ENCODE data around the gene RAB6D. TPM values are rescaled to one million over a fixed set of nuclear protein-coding genes. Genes with fewer than 3 reads are reported as not detected.
"Not testable (repeated sequence)": the region's sequence is repeated elsewhere in the genome, so short reads cannot be mapped to it uniquely, and the experiment has no call there.

RAB6D gene
- polyA plus RNA-seq, 1 experiment: 0.09 TPM

DNA sequence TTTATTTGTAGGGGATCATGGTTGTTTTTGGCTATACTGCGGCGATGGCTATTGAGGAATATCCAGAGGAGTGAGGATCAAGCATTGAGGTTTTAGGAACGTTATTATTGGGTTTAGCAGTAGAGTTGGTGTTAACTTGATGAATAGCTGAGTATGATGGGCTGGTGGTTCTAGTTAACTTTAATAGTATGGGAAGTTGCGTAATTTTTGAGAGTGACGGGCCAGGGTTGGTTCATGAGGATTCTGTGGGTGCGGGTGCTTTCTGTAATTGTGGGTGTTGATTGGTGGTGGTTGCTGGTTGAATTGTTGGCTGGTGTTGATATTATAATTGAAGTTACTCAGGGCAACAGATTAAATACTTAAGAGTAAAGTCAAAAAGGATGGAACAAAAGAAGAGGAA is 6.0 kb upstream of the RAB6D start:
- POLR2A ChIA-PET: no interaction called here
- Histone ChIP-seq H3K4me3 (ENCODE audit: low read depth, low read length) (no peak overlapping the region), H3K9me3 (ENCODE audit: control insufficient read depth, insufficient read depth, low read length) (no peaks in the 10 kb centered on the region), H3K27me3 (ENCODE audit: control insufficient read depth, insufficient read depth, low read length) (peaks cover 4% of the 10 kb centered on the region), H3K27ac (ENCODE audit: low read depth, low read length) (no peak overlapping the region)
- no peak for DNase-seq (ENCODE audit: low read depth, low spot score)
- TF ChIP-seq, protein P1, sequence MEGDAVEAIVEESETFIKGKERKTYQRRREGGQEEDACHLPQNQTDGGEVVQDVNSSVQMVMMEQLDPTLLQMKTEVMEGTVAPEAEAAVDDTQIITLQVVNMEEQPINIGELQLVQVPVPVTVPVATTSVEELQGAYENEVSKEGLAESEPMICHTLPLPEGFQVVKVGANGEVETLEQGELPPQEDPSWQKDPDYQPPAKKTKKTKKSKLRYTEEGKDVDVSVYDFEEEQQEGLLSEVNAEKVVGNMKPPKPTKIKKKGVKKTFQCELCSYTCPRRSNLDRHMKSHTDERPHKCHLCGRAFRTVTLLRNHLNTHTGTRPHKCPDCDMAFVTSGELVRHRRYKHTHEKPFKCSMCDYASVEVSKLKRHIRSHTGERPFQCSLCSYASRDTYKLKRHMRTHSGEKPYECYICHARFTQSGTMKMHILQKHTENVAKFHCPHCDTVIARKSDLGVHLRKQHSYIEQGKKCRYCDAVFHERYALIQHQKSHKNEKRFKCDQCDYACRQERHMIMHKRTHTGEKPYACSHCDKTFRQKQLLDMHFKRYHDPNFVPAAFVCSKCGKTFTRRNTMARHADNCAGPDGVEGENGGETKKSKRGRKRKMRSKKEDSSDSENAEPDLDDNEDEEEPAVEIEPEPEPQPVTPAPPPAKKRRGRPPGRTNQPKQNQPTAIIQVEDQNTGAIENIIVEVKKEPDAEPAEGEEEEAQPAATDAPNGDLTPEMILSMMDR (IDR thresholded peaks at IDR 0.05; ENCODE audit: low read depth, low read length): no peak
- CTCF ChIA-PET: no interaction called here

DNA sequence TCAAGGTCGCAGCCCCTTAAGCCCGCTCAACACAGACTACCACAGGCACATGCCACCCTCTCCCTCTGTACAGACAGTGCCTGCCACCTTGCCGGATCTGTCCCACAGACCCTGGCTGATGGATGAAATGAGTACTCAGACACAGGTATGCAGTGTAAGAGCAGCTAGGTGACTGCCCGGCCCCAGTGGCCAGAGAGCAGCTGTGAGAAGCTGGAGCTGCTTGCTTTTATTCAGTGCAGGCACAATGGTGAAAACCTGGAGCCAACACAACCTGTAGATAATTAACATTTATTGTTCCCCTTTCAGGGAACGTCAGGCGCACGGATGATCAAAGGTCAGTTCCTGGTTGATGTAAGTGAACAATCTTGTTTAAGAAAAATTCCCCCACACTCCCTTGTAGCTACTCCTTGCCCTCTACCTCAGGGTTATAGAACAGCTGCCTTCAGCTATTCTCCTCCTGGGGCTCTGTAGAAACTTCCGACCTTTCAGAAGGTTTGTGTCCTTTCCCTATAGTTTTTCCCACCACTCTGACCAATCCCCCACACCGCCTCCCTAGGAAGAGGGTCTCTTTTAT is 4.6 kb upstream of the RAB6D start:
- CTCF ChIA-PET; H3K9me3 ChIP-seq (ENCODE audit: control insufficient read depth, insufficient read depth, low read length); H3K4me3 ChIP-seq (ENCODE audit: low read depth, low read length); H3K27ac ChIP-seq (ENCODE audit: low read depth, low read length); DNase-seq (ENCODE audit: low read depth, low spot score); H3K27me3 ChIP-seq (ENCODE audit: control insufficient read depth, insufficient read depth, low read length); POLR2A ChIA-PET: not testable (repeated sequence)

DNA sequence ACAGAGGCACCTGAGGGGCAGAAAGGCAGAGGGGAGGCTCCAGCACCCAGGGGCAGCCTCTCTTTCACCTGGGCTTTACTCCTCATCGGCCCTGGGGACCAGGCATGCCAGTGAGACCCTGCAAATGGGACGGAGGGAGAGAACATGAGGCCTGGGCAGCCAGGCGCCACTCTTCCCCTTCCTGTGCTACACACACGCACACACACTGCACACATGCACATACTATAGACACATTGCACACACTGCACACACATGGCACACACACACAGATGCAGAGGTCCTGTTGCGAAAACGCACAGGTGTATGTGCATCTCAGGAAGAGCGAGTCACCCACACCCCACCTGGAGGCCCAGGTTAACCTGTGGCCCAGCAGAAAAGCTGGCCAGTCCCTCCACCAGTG is 3.4 kb upstream of the RAB6D start:
- no peaks in the 10 kb centered on the region for H3K9me3 ChIP-seq (ENCODE audit: control insufficient read depth, insufficient read depth, low read length)
- ChIA-PET POLR2A (no interaction called here), CTCF (no interaction called here)
- DNase-seq (ENCODE audit: low read depth, low spot score): no peak
- H3K27ac ChIP-seq (ENCODE audit: low read depth, low read length): no peak overlapping the region
- peaks cover 4% of the 10 kb centered on the region for H3K27me3 ChIP-seq (ENCODE audit: control insufficient read depth, insufficient read depth, low read length)
- TF ChIP-seq, protein P1 (IDR thresholded peaks at IDR 0.05; ENCODE audit: low read depth, low read length): no peak
- H3K4me3 ChIP-seq (ENCODE audit: low read depth, low read length): no peak overlapping the region

DNA sequence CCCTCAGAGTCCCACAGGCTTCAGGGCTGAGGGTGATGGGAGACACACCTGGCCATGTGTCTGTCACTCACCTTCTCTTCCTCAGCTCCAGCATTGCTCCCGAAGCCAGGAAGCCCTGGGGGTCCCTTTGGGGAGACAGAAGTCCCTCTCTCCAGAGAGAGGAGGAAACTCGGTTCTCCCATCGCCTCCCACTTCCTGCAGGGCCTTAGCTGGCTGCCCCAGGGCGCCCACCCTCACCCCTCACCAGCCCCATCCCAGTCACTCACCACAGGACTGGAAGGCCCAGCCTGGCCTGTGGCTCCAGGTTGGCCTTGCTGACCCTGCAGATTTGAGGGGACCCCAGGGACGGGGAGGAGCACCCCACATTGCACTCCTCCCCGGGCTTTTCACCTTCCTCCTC is 2.7 kb upstream of the RAB6D start:
- H3K4me3 ChIP-seq (ENCODE audit: low read depth, low read length): no peak overlapping the region
- H3K27me3 ChIP-seq (ENCODE audit: control insufficient read depth, insufficient read depth, low read length): peaks cover 4% of the 10 kb centered on the region
- ChIA-PET POLR2A (no interaction called here), CTCF (no interaction called here)
- H3K9me3 ChIP-seq (ENCODE audit: control insufficient read depth, insufficient read depth, low read length): no peaks in the 10 kb centered on the region
- TF ChIP-seq, protein P1 (IDR thresholded peaks at IDR 0.05; ENCODE audit: low read depth, low read length): no peak
- no peak for DNase-seq (ENCODE audit: low read depth, low spot score)
- H3K27ac ChIP-seq (ENCODE audit: low read depth, low read length): no peak overlapping the region

DNA sequence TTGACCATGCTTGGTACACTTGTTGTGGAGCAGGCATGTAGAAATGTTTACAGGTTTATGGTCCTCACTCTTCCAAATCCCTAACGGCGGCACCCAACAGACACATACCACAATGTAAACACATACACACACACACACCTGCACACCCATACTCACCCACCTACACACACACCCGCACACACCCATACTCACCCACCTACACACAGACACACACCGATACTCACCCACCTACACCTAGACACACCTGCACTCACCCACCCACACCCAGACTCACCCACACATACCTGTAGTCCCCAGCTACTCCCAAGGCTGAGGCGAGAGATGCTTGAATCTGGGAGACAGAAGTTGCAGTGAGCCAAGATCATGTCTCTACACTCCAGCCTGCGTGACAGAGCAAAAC is 1.5 kb upstream of the RAB6D start:
- TF ChIP-seq, protein P1 (IDR thresholded peaks at IDR 0.05; ENCODE audit: low read depth, low read length): no peak
- H3K9me3 ChIP-seq (ENCODE audit: control insufficient read depth, insufficient read depth, low read length): no peaks in the 10 kb centered on the region
- peaks cover 4% of the 10 kb centered on the region for H3K27me3 ChIP-seq (ENCODE audit: control insufficient read depth, insufficient read depth, low read length)
- ChIA-PET POLR2A (no interaction called here), CTCF (no interaction called here)
- H3K4me3 ChIP-seq (ENCODE audit: low read depth, low read length): no peak overlapping the region
- H3K27ac ChIP-seq (ENCODE audit: low read depth, low read length): no peak overlapping the region
- DNase-seq (ENCODE audit: low read depth, low spot score): no peak

DNA sequence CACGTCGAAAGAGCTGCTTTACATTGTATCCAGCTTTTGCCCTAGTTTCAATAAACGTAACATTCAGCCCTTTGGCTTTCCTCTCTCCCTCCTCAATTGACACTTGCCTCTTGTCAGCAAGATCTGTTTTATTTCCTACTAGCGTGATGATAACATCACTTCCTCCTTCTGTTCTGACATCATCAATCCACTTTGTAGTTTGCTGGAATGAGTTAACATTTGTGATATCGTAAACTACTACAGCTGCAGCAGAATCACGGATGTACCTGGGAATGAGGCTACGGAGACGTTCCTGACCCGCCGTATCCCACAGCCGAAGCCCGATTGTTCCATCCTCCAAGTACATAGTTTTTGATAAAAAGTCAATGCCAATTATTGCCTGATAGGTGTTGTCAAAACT is 755 bp downstream of the RAB6D start:
- DNase-seq (ENCODE audit: low read depth, low spot score); H3K27me3 ChIP-seq (ENCODE audit: control insufficient read depth, insufficient read depth, low read length); H3K4me3 ChIP-seq (ENCODE audit: low read depth, low read length); H3K27ac ChIP-seq (ENCODE audit: low read depth, low read length); POLR2A ChIA-PET; CTCF ChIA-PET; H3K9me3 ChIP-seq (ENCODE audit: control insufficient read depth, insufficient read depth, low read length): not testable (repeated sequence)

DNA sequence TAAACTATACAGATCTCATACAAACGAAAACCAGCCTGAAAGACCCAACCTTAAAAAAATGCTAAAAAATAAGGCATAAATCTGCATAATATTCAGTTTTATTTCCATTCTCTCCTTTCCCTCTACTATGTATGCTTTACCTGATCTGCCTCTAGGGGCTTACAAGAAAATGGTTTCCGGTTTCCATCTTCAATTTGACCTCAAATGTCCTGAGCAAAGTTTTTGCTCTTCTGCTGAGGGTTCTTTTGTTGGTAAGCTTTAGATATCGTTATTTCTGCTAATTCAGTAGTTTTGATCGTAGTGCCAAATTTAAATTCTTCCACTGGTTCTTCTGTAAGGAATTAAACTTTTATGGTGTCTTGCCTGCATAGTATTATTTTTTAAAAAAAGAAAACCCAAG is 2.2 kb downstream of the RAB6D start:
- POLR2A ChIA-PET: not testable (repeated sequence)

DNA sequence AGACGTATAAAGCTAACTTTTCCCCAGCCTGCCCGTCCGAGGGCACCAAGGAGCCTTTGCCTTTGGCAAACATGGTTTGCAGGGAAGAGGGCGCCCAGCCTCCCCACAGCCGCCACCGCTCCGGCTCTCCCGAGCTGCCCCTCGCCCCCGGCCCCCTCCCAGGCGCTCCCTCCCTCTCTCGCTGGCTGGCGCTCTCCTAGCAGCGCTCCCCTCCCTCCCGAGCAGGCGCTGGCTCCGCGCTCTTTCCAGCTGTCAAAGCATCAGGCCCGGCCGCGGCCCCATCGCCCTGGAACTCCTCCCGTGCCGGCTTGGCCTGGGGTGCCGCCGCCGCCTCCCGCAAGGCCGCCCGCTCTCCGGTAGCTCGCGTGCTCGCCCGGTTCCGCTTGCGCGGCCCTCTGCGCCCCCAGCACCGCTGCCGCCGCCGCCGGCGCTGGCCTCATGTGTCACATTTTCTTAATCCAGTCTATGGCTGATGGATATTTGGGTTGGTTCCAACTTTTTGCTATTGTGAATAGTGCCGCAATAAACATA is 10.7 kb downstream of the RAB6D start:
- DNase-seq (ENCODE audit: low read depth, low spot score); CTCF ChIA-PET; H3K9me3 ChIP-seq (ENCODE audit: control insufficient read depth, insufficient read depth, low read length); H3K27ac ChIP-seq (ENCODE audit: low read depth, low read length); H3K4me3 ChIP-seq (ENCODE audit: low read depth, low read length); POLR2A ChIA-PET; H3K27me3 ChIP-seq (ENCODE audit: control insufficient read depth, insufficient read depth, low read length): not testable (repeated sequence)

More for the DNA sequence above, 2.2 kb downstream of the RAB6D start:
- H3K27me3 ChIP-seq (ENCODE audit: control insufficient read depth, insufficient read depth, low read length); H3K9me3 ChIP-seq (ENCODE audit: control insufficient read depth, insufficient read depth, low read length); H3K27ac ChIP-seq (ENCODE audit: low read depth, low read length); DNase-seq (ENCODE audit: low read depth, low spot score); CTCF ChIA-PET; H3K4me3 ChIP-seq (ENCODE audit: low read depth, low read length): not testable (repeated sequence)

All from AG04450 (cell line).